Right lobe of liver (tissue), 6 donors: ENCODE results near the gene MAST4. TPM values are rescaled to one million over a fixed set of nuclear protein-coding genes. Genes with fewer than 3 reads are reported as not detected.

Source experiments
- ATAC-seq, 4 donors: fragments of 200-7000 bp; cut with Tn5 transposase; one replicate each; pipeline ENCODE4 v1.9.1; 2020; ENCODE audit warnings: mild to moderate bottlenecking in 4 of 4, moderate library complexity in 4 of 4
- DNase-seq, 3 donors: peaks; one replicate each; pipeline ENCODE4 v3.0.0-alpha.2; 2020
- H3K27ac ChIP-seq, 3 donors: fragments of 200-600 bp; one replicate each; pipeline ENCODE4 v1.8.0; 2022
- H3K27me3 ChIP-seq, 2 donors: fragments of 200-600 bp; one replicate each; pipeline ENCODE4 v1.8.0; 2022
- H3K36me3 ChIP-seq, 4 donors: fragments of 200-600 bp; sonication (generic) in 1 of 4; one replicate each; pipeline versions ENCODE4 v1.5.1 to v1.8.0; 2017 to 2022; ENCODE audit warnings: control low read depth in 1 of 4
- H3K4me1 ChIP-seq, 4 donors: fragments of 200-600 bp; sonication (generic) in 1 of 4; one replicate each; pipeline versions ENCODE4 v1.5.1 to v1.8.0; 2017 to 2022; ENCODE audit warnings: control low read depth in 1 of 4
- H3K4me3 ChIP-seq, 3 donors: fragments of 200-600 bp; one replicate each; pipeline ENCODE4 v1.8.0; 2022
- H3K9me3 ChIP-seq, 4 donors: fragments of 200-600 bp; sonication (generic) in 1 of 4; one replicate each; pipeline versions ENCODE4 v1.5.1 to v1.8.0; 2017 to 2022; ENCODE audit warnings: control low read depth in 1 of 4
- POLR2A ChIP-seq: fragments of 450-650 bp; IDR thresholded peaks from one replicate; pipeline ENCODE4 v1.6.1; 2017; ENCODE audit warnings: antibody characterized with exemption, mild to moderate bottlenecking
- WGBS: methylation state at CpG from one replicate; pipeline ENCODE4 v1.1.6; 2018; ENCODE audit warnings: low coverage, low lambda C conversion rate; ENCODE audit not compliant: insufficient coverage; ENCODE audit errors: missing lambda C conversion rate; 5-methylcytosine and 5-hydroxymethylcytosine counted together
- intact Hi-C, 2 donors: fragments of 100-400 bp; cut with DNase I; formaldehyde crosslinking; loops; one replicate each; pipeline versions ENCODE4 v1.11.2 to v1.14.1; 2022
- total RNA-seq, 6 experiments: library from RNA; depleted of rRNA in 2 of 6; stranded (reverse); fragments of >200 nt in 2 of 6; fragmentation: NEBNext Ultra II Directional in 3 of 6; extraction: Animal tissue kit (Norgen Biotek cat#: 25700) in 3 of 6; gene quantifications; one replicate each; pipeline versions ENCODE4 v1.1.0 to v1.2.4, GENCODE V29; 2016 to 2023
- TF ChIP-seq, protein P1 (sequence below), 4 donors: fragments of 200-600 bp in 3 of 4; fragments of 450-650 bp in 1 of 4; IDR thresholded peaks; one replicate each; pipeline versions ENCODE4 v1.5.1 to v1.8.0; 2016 to 2022; ENCODE audit warnings: antibody characterized with exemption in 4 of 4, mild to moderate bottlenecking in 2 of 4
- donor health status: DM: no; HTN: yes; CAD: no.
- donor health status: DM: no; HTN: no; CAD: no.
- donor health status: DM: no; HTN: no; CAD: no.
- donor health status: DM: no; HTN: yes; CAD: no.
- donor health status: DM: no; HTN: yes; CAD: no.

MAST4 gene
- total RNA-seq, 6 experiments from 2014 or later, result 9.4 to 23.5 (median 13.9) TPM

DNA sequence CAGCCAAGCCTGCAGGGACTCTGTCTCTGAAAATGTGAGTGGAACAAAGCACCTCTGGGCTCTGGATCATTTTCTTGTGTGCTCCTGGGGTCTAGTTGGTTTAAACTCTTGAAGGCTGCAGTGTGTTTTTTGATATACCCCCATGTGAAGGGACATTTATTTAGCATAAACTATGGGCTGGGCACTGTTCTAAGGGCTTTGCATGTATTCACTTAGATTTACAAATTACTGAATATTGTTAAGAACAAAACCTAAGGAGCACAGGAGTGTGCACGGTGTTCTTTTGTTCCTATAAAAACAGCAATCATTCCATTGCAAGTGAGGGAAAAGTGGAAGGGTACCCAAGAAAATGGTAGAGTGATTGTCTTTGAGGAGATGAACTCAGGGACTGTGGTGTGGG is 620.4 kb downstream of the MAST4 start:
- no peak for DNase-seq
- Histone ChIP-seq H3K4me3 (peak overlapping the region in 2 of 3 donors; percentile 29 to 39), H3K36me3 (no peaks in the 10 kb centered on the region), H3K9me3 (no peaks in the 10 kb centered on the region), H3K27ac (peak overlapping the region; percentile 87 to 94 (median 91)), H3K4me1 (peaks cover 0 to 25% (median 14%) of the 10 kb centered on the region in 4 donors), H3K27me3 (no peaks in the 10 kb centered on the region)
- 88% methylated on average over 1 of the region's 1 CpG for WGBS
- TF ChIP-seq POLR2A, result no peak
- TF ChIP-seq, protein P1, sequence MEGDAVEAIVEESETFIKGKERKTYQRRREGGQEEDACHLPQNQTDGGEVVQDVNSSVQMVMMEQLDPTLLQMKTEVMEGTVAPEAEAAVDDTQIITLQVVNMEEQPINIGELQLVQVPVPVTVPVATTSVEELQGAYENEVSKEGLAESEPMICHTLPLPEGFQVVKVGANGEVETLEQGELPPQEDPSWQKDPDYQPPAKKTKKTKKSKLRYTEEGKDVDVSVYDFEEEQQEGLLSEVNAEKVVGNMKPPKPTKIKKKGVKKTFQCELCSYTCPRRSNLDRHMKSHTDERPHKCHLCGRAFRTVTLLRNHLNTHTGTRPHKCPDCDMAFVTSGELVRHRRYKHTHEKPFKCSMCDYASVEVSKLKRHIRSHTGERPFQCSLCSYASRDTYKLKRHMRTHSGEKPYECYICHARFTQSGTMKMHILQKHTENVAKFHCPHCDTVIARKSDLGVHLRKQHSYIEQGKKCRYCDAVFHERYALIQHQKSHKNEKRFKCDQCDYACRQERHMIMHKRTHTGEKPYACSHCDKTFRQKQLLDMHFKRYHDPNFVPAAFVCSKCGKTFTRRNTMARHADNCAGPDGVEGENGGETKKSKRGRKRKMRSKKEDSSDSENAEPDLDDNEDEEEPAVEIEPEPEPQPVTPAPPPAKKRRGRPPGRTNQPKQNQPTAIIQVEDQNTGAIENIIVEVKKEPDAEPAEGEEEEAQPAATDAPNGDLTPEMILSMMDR (IDR thresholded peaks at IDR 0.05), result no peak
- intact Hi-C loops, result no loop called here
- ATAC-seq, result no peak
